ENCODE measurements around the gene CRB2. TPM values are rescaled to one million over a fixed set of nuclear protein-coding genes. Genes with fewer than 3 reads are reported as not detected.

CRB2 gene
- total and polyA plus RNA-seq, 11 donors: 0.05 to 10.1 (median 0.10) TPM; not detected in 8

- ATAC-seq (no peak), DNase-seq (no peak)
- no peaks in the 10 kb centered on the region for H3K27me3 ChIP-seq
- WGBS, 4 donors: 71 to 82% (median 75%) methylated on average over 13 of the region's 13 CpGs
- no peaks in the 10 kb centered on the region for H3K9me3 ChIP-seq
- peaks cover 0 to 6% (median 0%) of the 10 kb centered on the region in 9 donors for H3K36me3 ChIP-seq
- peaks cover 0 to 5% (median 0%) of the 10 kb centered on the region in 12 donors for H3K4me1 ChIP-seq
- H3K27ac ChIP-seq: no peak overlapping the region
- TF ChIP-seq, protein P1, sequence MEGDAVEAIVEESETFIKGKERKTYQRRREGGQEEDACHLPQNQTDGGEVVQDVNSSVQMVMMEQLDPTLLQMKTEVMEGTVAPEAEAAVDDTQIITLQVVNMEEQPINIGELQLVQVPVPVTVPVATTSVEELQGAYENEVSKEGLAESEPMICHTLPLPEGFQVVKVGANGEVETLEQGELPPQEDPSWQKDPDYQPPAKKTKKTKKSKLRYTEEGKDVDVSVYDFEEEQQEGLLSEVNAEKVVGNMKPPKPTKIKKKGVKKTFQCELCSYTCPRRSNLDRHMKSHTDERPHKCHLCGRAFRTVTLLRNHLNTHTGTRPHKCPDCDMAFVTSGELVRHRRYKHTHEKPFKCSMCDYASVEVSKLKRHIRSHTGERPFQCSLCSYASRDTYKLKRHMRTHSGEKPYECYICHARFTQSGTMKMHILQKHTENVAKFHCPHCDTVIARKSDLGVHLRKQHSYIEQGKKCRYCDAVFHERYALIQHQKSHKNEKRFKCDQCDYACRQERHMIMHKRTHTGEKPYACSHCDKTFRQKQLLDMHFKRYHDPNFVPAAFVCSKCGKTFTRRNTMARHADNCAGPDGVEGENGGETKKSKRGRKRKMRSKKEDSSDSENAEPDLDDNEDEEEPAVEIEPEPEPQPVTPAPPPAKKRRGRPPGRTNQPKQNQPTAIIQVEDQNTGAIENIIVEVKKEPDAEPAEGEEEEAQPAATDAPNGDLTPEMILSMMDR (IDR thresholded peaks at IDR 0.05): no peak
- TF ChIP-seq POLR2A (IDR thresholded peaks at IDR 0.05): no peak
- intact Hi-C loops (cut with DNase I): loop anchor here in 2 of 10 donors (10.0 kb wide), 2 partner anchors 138 to 918 kb away; no protein-coding TSS in a partner anchor
- no peak overlapping the region for H3K4me3 ChIP-seq
These were observed 50.8 kb downstream of the CRB2 start for GRCh38 chr9:123406691-123407216.

DNA sequence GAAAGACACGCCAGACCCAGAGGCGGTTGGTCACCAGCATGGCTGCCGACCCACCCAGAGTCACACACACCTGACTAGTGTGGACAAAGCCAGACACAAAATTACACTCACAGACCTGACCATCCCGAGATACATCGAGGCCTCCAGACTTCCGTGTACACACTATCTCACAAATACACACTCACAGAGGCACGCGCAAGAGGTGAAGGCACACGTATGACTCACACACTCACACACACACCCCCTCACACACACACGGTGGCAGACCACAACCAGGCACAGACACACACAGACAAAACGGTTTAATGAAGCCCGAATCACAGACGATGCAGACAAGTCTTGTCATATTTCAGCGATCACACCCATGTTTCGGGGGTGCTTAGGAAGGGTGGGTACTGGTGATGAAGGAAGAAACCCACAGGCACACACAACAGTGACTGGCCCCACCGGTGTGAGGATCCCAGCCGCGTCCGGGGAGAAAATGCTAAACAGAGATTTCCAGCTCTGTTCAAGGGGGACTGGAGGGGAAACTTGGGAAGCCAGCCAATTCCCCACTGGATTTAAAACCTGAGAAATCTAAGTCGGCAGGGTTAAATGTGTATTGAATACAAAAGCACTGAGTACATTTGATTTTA, 51.3 kb downstream of the CRB2 start:
- H3K4me1 ChIP-seq: peaks cover 0 to 1% (median 0%) of the 10 kb centered on the region in 12 donors
- H3K36me3 ChIP-seq: peaks cover 0 to 6% (median 0%) of the 10 kb centered on the region in 9 donors
- H3K9me3 ChIP-seq: no peaks in the 10 kb centered on the region
- ATAC-seq (no peak), DNase-seq (no peak)
- intact Hi-C loops (cut with DNase I): loop anchor here in 2 of 10 donors (10.0 kb wide), 2 partner anchors 137 to 917 kb away; no protein-coding TSS in a partner anchor
- no peak overlapping the region for H3K4me3 ChIP-seq
- TF ChIP-seq POLR2A (IDR thresholded peaks at IDR 0.05): no peak
- TF ChIP-seq, protein P1 (IDR thresholded peaks at IDR 0.05): no peak
- no peak overlapping the region for H3K27ac ChIP-seq
- 82 to 90% (median 87%) methylated on average over 16 to 20 of the region's 20 CpGs for WGBS, 4 donors
- H3K27me3 ChIP-seq: no peaks in the 10 kb centered on the region

DNA sequence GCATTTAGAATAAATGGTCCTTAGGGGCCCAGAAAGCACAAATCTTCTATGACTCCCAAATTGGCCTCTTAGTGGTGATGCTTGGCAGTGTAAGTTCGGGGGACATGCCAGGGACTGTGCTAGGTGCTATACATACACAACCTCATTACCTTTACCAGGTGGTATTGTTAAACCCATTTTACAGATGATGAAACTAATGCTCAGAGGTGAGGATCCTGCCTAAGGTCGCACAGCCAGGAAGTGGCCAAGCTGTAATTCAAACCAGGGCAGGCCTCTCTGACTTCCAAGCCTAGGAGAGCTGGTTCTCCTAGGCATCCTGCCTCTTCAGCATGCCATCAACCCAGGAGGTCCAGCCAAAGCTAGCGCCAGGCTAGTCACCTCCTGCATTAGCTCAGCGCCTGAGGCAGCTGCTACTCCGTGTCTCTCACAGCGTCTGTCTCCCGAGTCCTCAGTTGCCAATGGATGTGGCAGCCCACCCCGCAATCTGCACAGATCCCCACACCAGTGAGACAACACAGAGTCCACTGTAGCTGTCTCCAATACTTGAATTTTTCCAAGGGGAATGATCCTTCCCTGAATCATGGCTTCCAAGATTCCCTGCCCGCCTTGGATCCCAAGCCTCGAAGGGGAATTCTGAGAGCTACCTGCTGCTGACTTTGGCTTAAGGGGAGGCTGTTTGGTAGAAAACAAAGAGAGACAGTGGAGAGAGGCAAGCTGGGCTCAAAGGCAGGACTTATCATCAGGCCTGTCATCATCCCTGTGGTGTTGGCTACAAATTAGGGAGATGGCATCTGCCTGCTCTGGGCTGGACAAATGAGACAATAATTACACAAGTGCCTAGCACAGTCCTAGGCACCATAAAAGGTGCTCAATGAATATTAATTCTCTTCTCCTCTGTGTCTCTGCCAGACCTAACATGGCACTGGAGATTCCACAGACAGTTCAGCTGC, 52.6 kb downstream of the CRB2 start:
- Histone ChIP-seq H3K4me3 (no peak overlapping the region), H3K9me3 (no peaks in the 10 kb centered on the region), H3K36me3 (peaks cover 0 to 6% (median 0%) of the 10 kb centered on the region in 9 donors), H3K27ac (no peak overlapping the region), H3K4me1 (no peaks in the 10 kb centered on the region), H3K27me3 (no peaks in the 10 kb centered on the region)
- WGBS, 4 donors: 79 to 87% (median 81%) methylated on average over 9 to 10 of the region's 10 CpGs
- no peak for DNase-seq
- intact Hi-C loops (cut with DNase I): loop anchor here in 2 of 10 donors (10.0 kb wide), 2 partner anchors 136 to 916 kb away; no protein-coding TSS in a partner anchor
- TF ChIP-seq, protein P1 (IDR thresholded peaks at IDR 0.05): no peak
- no peak for TF ChIP-seq POLR2A (IDR thresholded peaks at IDR 0.05)
- ATAC-seq: peak in 3 of 4 donors; percentile 35 to 68 (median 59)

All from heart left ventricle (tissue), 16 donors.